H1 (cell line): ENCODE measurements around the gene MCC. TPM values are rescaled to one million over a fixed set of nuclear protein-coding genes. Genes with fewer than 3 reads are reported as not detected.

Source experiments
- CTCF ChIA-PET: fragments of 300-600 bp; sonication (Branson Sonifier 250); formaldehyde crosslinking; loops from one replicate; lab custom pipeline; 2021; ENCODE audit not compliant: partially characterized antibody; lab: Charles Lee
- POLR2A ChIA-PET: fragments of 300-600 bp; sonication (Branson Sonifier 250); formaldehyde crosslinking; loops from one replicate; lab custom pipeline; 2021; ENCODE audit warnings: inconsistent platforms; ENCODE audit not compliant: partially characterized antibody; lab: Charles Lee
- DNase-seq, 2 experiments: peaks; one replicate each; pipeline versions ENCODE4 v3.0.0 to v3.0.0-alpha.2; 2010 to 2022; ENCODE audit warnings: low spot score in 2 of 2, low read depth in 1 of 2, mixed read lengths in 1 of 2
- FAIRE-seq: peaks from 2 replicates; lab custom pipeline; 2011; peaks lifted over from hg19 to GRCh38; lab: Jason Lieb, UNC
- H2AFZ ChIP-seq: 2 replicates; pipeline ENCODE4 v1.8.1; 2012; ENCODE audit warnings: low read length, inconsistent platforms
- H2AK5ac ChIP-seq: 2 replicates; pipeline ENCODE4 v1.6.1; 2013; ENCODE audit warnings: low read depth, low read length
- H2BK120ac ChIP-seq: replicated peaks from 2 replicates; pipeline ENCODE3; 2013; ENCODE audit warnings: low read depth, low read length, inconsistent platforms
- H2BK12ac ChIP-seq: 2 replicates; pipeline ENCODE4 v1.6.1; 2013; ENCODE audit warnings: low read depth, low read length
- H2BK15ac ChIP-seq: 2 replicates; pipeline ENCODE4 v1.6.1; 2013; ENCODE audit warnings: low read length
- H2BK20ac ChIP-seq: 2 replicates; pipeline ENCODE4 v1.6.1; 2013; ENCODE audit warnings: low read length
- H2BK5ac ChIP-seq: 2 replicates; pipeline ENCODE4 v1.6.1; 2013; ENCODE audit warnings: low read depth, low read length
- H3K14ac ChIP-seq: 2 replicates; pipeline ENCODE4 v1.6.1; 2013; ENCODE audit warnings: inconsistent platforms; ENCODE audit not compliant: insufficient read length
- H3K18ac ChIP-seq: 2 replicates; pipeline ENCODE4 v1.6.1; 2013; ENCODE audit warnings: low read length; ENCODE audit errors: extremely low read depth
- H3K23ac ChIP-seq: 2 replicates; pipeline ENCODE4 v1.6.1; 2013; ENCODE audit warnings: inconsistent platforms; ENCODE audit not compliant: insufficient read length
- H3K23me2 ChIP-seq: 2 replicates; pipeline ENCODE4 v1.6.1; 2013; ENCODE audit warnings: low read depth, low read length
- H3K27ac ChIP-seq: 2 replicates; pipeline ENCODE4 v1.6.1; 2011; ENCODE audit warnings: low read depth, low read length, inconsistent platforms
- H3K27me3 ChIP-seq, 4 experiments: replicated peaks in 1 of 4; 1 replicate in 1 of 4; 2 replicates in 3 of 4; pipeline versions ENCODE4 v1.6.1 to v1.8.1; 2011 to 2013; ENCODE audit warnings: low read length in 3 of 4, mild to moderate bottlenecking in 3 of 4, inconsistent platforms in 2 of 4, mixed read lengths in 2 of 4, moderate library complexity in 1 of 4; ENCODE audit not compliant: control insufficient read depth in 3 of 4, insufficient read depth in 3 of 4; ENCODE audit errors: extremely low read depth in 1 of 4
- H3K36me3 ChIP-seq, 4 experiments: 2 replicates each; pipeline versions ENCODE4 v1.6.1 to v1.8.1; 2011 to 2013; ENCODE audit warnings: mild to moderate bottlenecking in 4 of 4, low read length in 3 of 4, moderate library complexity in 2 of 4, control low read depth in 1 of 4, inconsistent platforms in 1 of 4; ENCODE audit not compliant: insufficient read depth in 4 of 4, control insufficient read depth in 2 of 4
- H3K4ac ChIP-seq: replicated peaks from 2 replicates; pipeline ENCODE3; 2013; ENCODE audit warnings: low read length, low read depth, mixed read lengths, inconsistent platforms; ENCODE audit not compliant: insufficient read length
- H3K4me1 ChIP-seq, 4 experiments: replicated peaks in 1 of 4; 1 replicate in 1 of 4; 2 replicates in 3 of 4; pipeline versions ENCODE4 v1.6.1 to v1.8.1; 2011 to 2013; ENCODE audit warnings: low read length in 3 of 4, inconsistent platforms in 2 of 4, mixed read lengths in 1 of 4; ENCODE audit not compliant: insufficient read depth in 4 of 4, control insufficient read depth in 3 of 4
- H3K4me2 ChIP-seq, 2 experiments: 2 replicates each; pipeline versions ENCODE4 v1.6.1 to v1.8.1; 2011 to 2013; ENCODE audit warnings: low read depth in 2 of 2, low read length in 2 of 2, control low read depth in 1 of 2, inconsistent platforms in 1 of 2, mild to moderate bottlenecking in 1 of 2; ENCODE audit not compliant: insufficient read depth in 1 of 2
- H3K4me3 ChIP-seq, 4 experiments: fragments of 200-600, 300-600 bp in 1 of 4; sonication (generic), shearing (Covaris generic), sonication (Bioruptor Twin) in 1 of 4; 2 replicates each; pipeline versions ENCODE4 v1.5.1 to v1.8.1; 2011 to 2016; ENCODE audit warnings: low read length in 4 of 4, low read depth in 3 of 4, control low read depth in 2 of 4, inconsistent platforms in 2 of 4, mild to moderate bottlenecking in 2 of 4, mixed read lengths in 1 of 4, moderate library complexity in 1 of 4; ENCODE audit not compliant: insufficient read depth in 2 of 4; ENCODE audit errors: extremely low read depth in 1 of 4
- H3K56ac ChIP-seq: replicated peaks from 2 replicates; pipeline ENCODE3; 2013; ENCODE audit warnings: low read depth, mild to moderate bottlenecking, mixed read lengths, low read length, inconsistent platforms; ENCODE audit not compliant: insufficient read length
- H3K79me1 ChIP-seq: 2 replicates; pipeline ENCODE4 v1.6.1; 2013; ENCODE audit warnings: low read depth, low read length, control low read depth
- H3K79me2 ChIP-seq, 2 experiments: 2 replicates each; pipeline versions ENCODE4 v1.6.1 to v1.8.1; 2012 to 2013; ENCODE audit warnings: low read length in 2 of 2, mild to moderate bottlenecking in 2 of 2, inconsistent platforms in 1 of 2; ENCODE audit not compliant: insufficient read depth in 2 of 2, control insufficient read depth in 1 of 2
- H3K9ac ChIP-seq, 4 experiments: replicated peaks in 1 of 4; 1 replicate in 1 of 4; 2 replicates in 3 of 4; pipeline versions ENCODE4 v1.6.1 to v1.8.1; 2011 to 2013; ENCODE audit warnings: low read depth in 3 of 4, low read length in 3 of 4, control low read depth in 2 of 4, mild to moderate bottlenecking in 2 of 4, moderate library complexity in 2 of 4, inconsistent platforms in 1 of 4; ENCODE audit errors: extremely low read depth in 1 of 4
- H3K9me3 ChIP-seq, 2 experiments: 2 replicates each; pipeline versions ENCODE4 v1.6.1 to v1.8.1; 2012 to 2013; ENCODE audit warnings: mild to moderate bottlenecking in 2 of 2, moderate library complexity in 2 of 2, control low read depth in 1 of 2, inconsistent platforms in 1 of 2, low read depth in 1 of 2, low read length in 1 of 2, mixed read lengths in 1 of 2; ENCODE audit not compliant: insufficient read depth in 2 of 2
- H4K20me1 ChIP-seq, 2 experiments: replicated peaks in 1 of 2; 2 replicates each; pipeline versions ENCODE3 to v1.8.1; 2011 to 2013; ENCODE audit warnings: inconsistent platforms in 2 of 2, low read length in 2 of 2, mild to moderate bottlenecking in 1 of 2; ENCODE audit not compliant: insufficient read depth in 2 of 2, control insufficient read depth in 1 of 2
- H4K5ac ChIP-seq: 2 replicates; pipeline ENCODE4 v1.6.1; 2013; ENCODE audit warnings: low read length, low read depth, mixed read lengths, inconsistent platforms; ENCODE audit not compliant: insufficient read length
- H4K8ac ChIP-seq: 2 replicates; pipeline ENCODE4 v1.8.0; 2013; ENCODE audit warnings: mild to moderate bottlenecking, moderate library complexity, low read length, inconsistent platforms; ENCODE audit not compliant: insufficient read depth; ENCODE audit errors: extremely low read depth
- H4K91ac ChIP-seq: replicated peaks from 2 replicates; pipeline ENCODE3; 2013; ENCODE audit warnings: low read length, mixed read lengths, inconsistent platforms; ENCODE audit not compliant: insufficient read length
- ATF2 ChIP-seq: IDR thresholded peaks from 2 replicates; pipeline ENCODE4 v1.6.1; 2012; ENCODE audit warnings: low read length, inconsistent platforms
- BACH1 ChIP-seq: IDR thresholded peaks from 2 replicates; pipeline ENCODE4 v1.6.1; 2012; ENCODE audit warnings: low read length, improper control_type of control experiment
- CREB1 ChIP-seq: IDR thresholded peaks from 2 replicates; pipeline ENCODE4 v1.6.1; 2012; ENCODE audit warnings: inconsistent platforms
- GTF2F1 ChIP-seq: IDR thresholded peaks from 2 replicates; pipeline ENCODE4 v1.6.1; 2012; ENCODE audit warnings: low read depth, low read length, improper control_type of control experiment, borderline replicate concordance
- HDAC2 ChIP-seq, 2 experiments: fragments of 300-600 bp in 1 of 2; sonication (generic) in 1 of 2; IDR thresholded peaks; 2 replicates each; pipeline ENCODE4 v1.6.1; 2011 to 2012; ENCODE audit warnings: low read depth in 2 of 2, low read length in 2 of 2, mild to moderate bottlenecking in 2 of 2, moderate library complexity in 2 of 2, borderline replicate concordance in 1 of 2, inconsistent platforms in 1 of 2
- NRF1 ChIP-seq: IDR thresholded peaks from 2 replicates; pipeline ENCODE4 v1.6.1; 2011; ENCODE audit warnings: mild to moderate bottlenecking, low read depth, low read length, improper control_type of control experiment
- POU5F1 ChIP-seq: IDR thresholded peaks from 2 replicates; pipeline ENCODE4 v1.6.1; 2011; ENCODE audit warnings: low read depth, mild to moderate bottlenecking, low read length, moderate library complexity
- RAD21 ChIP-seq, 2 experiments: IDR thresholded peaks in 1 of 2; conservative IDR thresholded peaks in 1 of 2; 2 replicates each; pipeline ENCODE4 v1.6.1; 2011; ENCODE audit warnings: low read depth in 2 of 2, low read length in 2 of 2, improper control_type of control experiment in 1 of 2, inconsistent platforms in 1 of 2, mild to moderate bottlenecking in 1 of 2, moderate library complexity in 1 of 2
- RBBP5 ChIP-seq: IDR thresholded peaks from 2 replicates; pipeline ENCODE4 v1.7.1; 2012; ENCODE audit warnings: low read depth, mild to moderate bottlenecking, inconsistent platforms, low read length, moderate library complexity, borderline replicate concordance
- TAF7 ChIP-seq: optimal IDR thresholded peaks from 2 replicates; pipeline ENCODE3; 2011; ENCODE audit warnings: low read depth, mild to moderate bottlenecking, inconsistent platforms, low read length, moderate library complexity, borderline replicate concordance
- TCF12 ChIP-seq: IDR thresholded peaks from 2 replicates; pipeline ENCODE4 v1.6.1; 2011; ENCODE audit warnings: low read depth, mild to moderate bottlenecking, low read length
- WGBS, 2 experiments: shearing (Covaris generic) in 1 of 2; methylation state at CpG; one replicate each; pipeline versions ENCODE4 v1.1.6 to v1.1.7; 2013 to 2015; ENCODE audit warnings: low lambda C conversion rate in 2 of 2, mixed read lengths in 2 of 2, inconsistent platforms in 1 of 2, low coverage in 1 of 2, missing lambda C conversion rate in 1 of 2; ENCODE audit not compliant: insufficient replicate concordance in 2 of 2, insufficient coverage in 1 of 2, insufficient read length in 1 of 2; ENCODE audit errors: extremely low coverage in 1 of 2, missing lambda C conversion rate in 1 of 2; 5-methylcytosine and 5-hydroxymethylcytosine counted together
- polyA plus RNA-seq, 7 experiments: library from polyadenylated mRNA; depleted of rRNA in 3 of 7; stranded (reverse) in 5 of 7; unstranded in 2 of 7; fragments of >200 nt in 5 of 7; fragments of 200-250 nt in 2 of 7; gene quantifications; 1 replicate in 5 of 7; 2 replicates in 1 of 7; 4 replicates in 1 of 7; pipeline versions ENCODE4 v1.2.1 to v1.2.3, GENCODE V29; 2011 to 2013; ENCODE audit warnings: missing spikeins in 2 of 7, mixed read lengths in 2 of 7
- total RNA-seq: library from RNA; stranded (reverse); fragmentation: NEBNext Ultra II Directional; extraction: Animal tissue kit (Norgen Biotek cat#: 25700); gene quantifications from 2 replicates; pipeline ENCODE4 v1.2.1, GENCODE V29; 2021

MCC gene
- total and polyA plus RNA-seq, 2 of the 8 experiments (the other 6 are each of a cell fraction or from before 2014, with no cell fraction given): 2.6 to 18.3 TPM

- Histone ChIP-seq H3K79me2 (no peaks in the 10 kb centered on the region), H3K14ac (no peak overlapping the region), H4K8ac (no peak overlapping the region), H2AK5ac (no peak overlapping the region), H3K23me2 (no peaks in the 10 kb centered on the region), H4K91ac (no peak overlapping the region), H3K56ac (no peak overlapping the region), H3K4me2 (no peak overlapping the region), H3K27ac (no peak overlapping the region), H4K5ac (no peak overlapping the region), H2BK5ac (no peak overlapping the region), H2BK12ac (no peak overlapping the region), H3K36me3 (no peaks in the 10 kb centered on the region; a peak in 1 of 8 replicates), H2AFZ (no peak overlapping the region), H3K9me3 (peaks cover 10 to 17% of the 10 kb centered on the region in 2 experiments; a peak in 3 of 4 replicates), H3K23ac (no peak overlapping the region), H2BK120ac (no peak overlapping the region), H3K27me3 (peaks cover 0 to 1% (median 0%) of the 10 kb centered on the region in 4 experiments; a peak in 1 of 7 replicates), H2BK20ac (no peak overlapping the region), H3K18ac (no peak overlapping the region), H3K79me1 (no peaks in the 10 kb centered on the region), H3K9ac (no peak overlapping the region), H3K4me1 (peaks cover 0 to 2% (median 0%) of the 10 kb centered on the region in 4 experiments; a peak in 2 of 7 replicates), H3K4me3 (no peak overlapping the region), H3K4ac (no peak overlapping the region), H2BK15ac (no peak overlapping the region), H4K20me1 (no peaks in the 10 kb centered on the region)
- FAIRE-seq: no peak
- ChIA-PET POLR2A (interaction anchor here (0.9 kb wide), 1 partner anchor 10 kb away, joined by 3 read pairs; no protein-coding TSS in a partner anchor), CTCF (interaction anchor here (1.1 to 1.5 kb wide), 2 partner anchors 17 to 80 kb away, joined by 3 to 6 read pairs; no protein-coding TSS in a partner anchor)
- WGBS, 2 experiments: 76% methylated on average over 5 of the region's 5 CpGs; no CpG with 5 or more reads in 1 of the 2 experiments
- no peak for DNase-seq
- TF ChIP-seq NRF1: no peak
- TF ChIP-seq CREB1: no peak
- no peak for TF ChIP-seq GTF2F1
- no peak for TF ChIP-seq BACH1
- no peak for TF ChIP-seq TCF12
- no peak for TF ChIP-seq TAF7
- TF ChIP-seq POU5F1: no peak
- no peak for TF ChIP-seq ATF2
- no peak for TF ChIP-seq RAD21 (IDR thresholded peaks at IDR 0.05 in 1 of 2, conservative IDR thresholded peaks at IDR 0.05 in 1 of 2; ENCODE audit: low read depth in 2 of 2, low read length in 2 of 2)
- TF ChIP-seq HDAC2 (IDR thresholded peaks at IDR 0.05; ENCODE audit: borderline replicate concordance in 1 of 2, low read depth in 2 of 2, low read length in 2 of 2): no peak
- TF ChIP-seq RBBP5: no peak
These were observed 14.0 kb downstream of the MCC start for GRCh38 chr5:113474100-113474728.
